GM19463 (cell line): ENCODE data around the gene PDE10A.

Source experiments
- ATAC-seq: cut with Tn5 transposase; IDR thresholded peaks from one replicate; pipeline ENCODE4 v1.9.1; 2021; ENCODE audit warnings: mild to moderate bottlenecking, moderate library complexity; ENCODE audit not compliant: unreplicated experiment

PDE10A gene

GRCh38 chr6:165300422-165300936 is 362.6 kb downstream of the PDE10A start:
- no peak for ATAC-seq

- ATAC-seq = no peak
These were observed 364.2 kb downstream of the PDE10A start for GRCh38 chr6:165298875-165299274.

DNA sequence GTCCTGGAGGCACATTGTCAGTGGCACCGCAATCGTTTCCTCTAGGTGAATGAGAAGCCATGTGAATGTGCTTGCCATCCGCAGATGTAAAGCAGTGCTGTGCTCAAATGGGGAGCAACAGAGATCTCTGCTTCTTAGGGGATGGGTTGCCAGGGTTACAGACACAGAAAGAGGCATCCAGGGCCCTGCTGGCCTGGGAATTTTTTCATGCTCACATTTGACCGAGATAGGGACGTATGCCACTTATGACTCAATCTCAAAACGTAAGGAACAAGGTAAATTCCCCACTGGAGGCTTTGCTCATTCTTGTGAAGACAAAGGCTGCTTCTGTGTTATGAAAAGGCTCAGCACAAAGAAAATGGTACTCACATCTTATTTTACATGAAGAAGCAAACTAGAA is 364.6 kb downstream of the PDE10A start:
- ATAC-seq = no peak

GRCh38 chr6:165292657-165293056 is 370.4 kb downstream of the PDE10A start:
- ATAC-seq = no peak
